A204.1 (cell line): ENCODE data around the gene RARRES1.

ENCODE experiments used
- FAIRE-seq: peaks from 2 replicates; lab custom pipeline; 2012; peaks lifted over from hg19 to GRCh38; lab: Jason Lieb, UNC

Gene RARRES1

DNA sequence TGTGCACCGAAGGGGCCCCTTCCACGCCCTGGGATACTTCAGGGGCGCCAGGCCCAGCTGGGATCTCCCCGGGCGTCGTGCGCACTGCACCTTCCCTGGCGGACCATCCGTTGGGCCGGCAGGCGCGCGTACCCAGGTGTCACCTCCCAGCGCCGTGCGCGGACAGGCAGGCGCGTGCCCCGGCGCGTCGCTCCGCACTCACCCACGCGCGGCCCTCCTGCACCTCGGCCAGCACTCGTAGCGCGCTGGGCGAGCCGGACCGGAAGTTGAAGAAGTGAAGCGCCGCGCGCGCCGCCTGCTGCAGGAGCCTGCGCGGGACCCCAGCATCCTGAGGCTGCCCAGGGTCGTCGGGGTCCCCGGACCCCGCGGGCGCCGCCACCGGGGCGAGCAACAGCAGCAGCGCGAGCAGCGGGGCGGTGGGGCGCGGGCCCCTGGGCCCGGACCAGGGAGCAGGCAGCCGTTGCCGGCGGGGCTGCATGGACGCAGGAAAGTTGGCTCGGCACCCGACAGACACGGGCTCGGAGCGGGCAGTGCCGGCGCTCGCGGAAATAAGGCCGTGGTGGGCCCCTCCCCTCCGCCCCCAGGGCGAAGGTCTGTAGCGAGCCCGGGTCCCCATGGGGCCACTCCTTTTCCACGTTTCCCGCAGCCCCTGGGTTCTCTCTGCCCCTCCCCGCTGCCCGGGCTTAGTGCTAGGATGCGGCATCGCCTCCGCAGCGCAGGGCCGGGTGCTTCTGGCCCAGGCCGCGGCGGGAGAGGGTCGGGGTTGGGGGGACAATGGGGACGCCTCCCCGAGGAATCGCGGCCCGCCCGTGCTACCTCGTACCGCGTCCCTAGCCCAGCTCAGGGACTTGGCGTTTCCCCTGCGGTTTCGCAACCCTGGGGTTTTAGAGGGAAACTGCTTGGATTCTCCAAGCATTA is at the start of gene RARRES1:
TSS of gene RARRES1 (minus strand) at position 520 of the 918 bp plus-strand sequence. CDS start at position 478, 42 bp downstream.
- no peak for FAIRE-seq

- FAIRE-seq: no peak
Measured at GRCh38 chr3:158781849-158782248, 49.6 kb upstream of the RARRES1 start.

DNA sequence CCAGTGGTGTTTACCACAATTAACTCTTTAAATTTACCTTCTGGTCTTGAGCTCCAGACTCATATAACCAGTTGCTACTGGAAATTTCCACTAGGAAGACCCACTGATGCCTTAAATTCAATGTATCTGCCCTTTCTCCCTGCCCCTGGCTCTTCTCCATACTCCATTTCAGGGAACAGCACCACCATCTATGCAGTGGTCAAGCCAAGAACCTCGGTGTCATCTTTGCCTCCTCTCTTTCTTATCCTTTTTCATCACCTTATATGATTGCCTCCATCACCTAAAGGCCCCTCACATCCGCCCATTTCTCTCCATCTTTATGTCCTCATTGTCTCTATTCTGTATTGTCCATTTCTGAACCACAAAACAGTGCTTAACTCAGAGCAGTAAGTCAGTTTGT is 48.9 kb upstream of the RARRES1 start:
- no peak for FAIRE-seq

GRCh38 chr3:158780766-158781165 is 48.5 kb upstream of the RARRES1 start:
- FAIRE-seq: no peak

DNA sequence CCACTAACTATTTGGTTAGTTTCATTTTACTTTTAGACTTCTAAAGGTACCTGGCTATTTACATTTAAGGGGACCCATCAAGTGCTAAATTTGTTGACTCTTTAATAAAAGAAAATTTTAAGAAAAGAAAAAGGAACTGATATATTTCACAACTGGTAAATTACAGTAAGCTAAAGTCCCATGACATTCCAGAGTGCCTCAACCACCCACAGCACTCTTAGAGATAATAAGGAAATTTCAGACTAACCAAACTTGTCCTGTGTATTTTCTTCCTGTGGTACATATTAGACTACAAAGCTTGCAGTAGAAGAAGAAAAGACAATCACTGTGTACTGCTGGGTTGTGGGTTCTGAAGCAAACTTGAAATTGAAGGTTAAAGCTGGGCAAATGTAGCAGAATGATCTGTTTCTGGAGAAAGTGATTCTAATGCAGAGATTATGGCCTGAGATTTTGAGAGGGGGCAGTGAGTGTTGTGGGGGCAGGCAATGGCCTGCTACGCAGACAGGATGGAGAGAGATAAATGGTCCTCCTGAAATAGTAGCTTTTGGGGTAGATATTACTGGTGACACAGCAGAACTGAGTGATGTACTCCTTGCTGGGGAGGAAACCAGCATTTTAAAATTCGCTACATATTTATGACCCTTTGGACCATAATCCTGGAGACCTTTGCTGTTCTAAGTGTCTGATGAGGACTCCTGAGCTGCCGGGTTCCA is 45.1 kb upstream of the RARRES1 start:
- no peak for FAIRE-seq

GRCh38 chr3:158776531-158776930 is 44.3 kb upstream of the RARRES1 start:
- FAIRE-seq: no peak

GRCh38 chr3:158775426-158776410 is 43.5 kb upstream of the RARRES1 start:
- FAIRE-seq: no peak

DNA sequence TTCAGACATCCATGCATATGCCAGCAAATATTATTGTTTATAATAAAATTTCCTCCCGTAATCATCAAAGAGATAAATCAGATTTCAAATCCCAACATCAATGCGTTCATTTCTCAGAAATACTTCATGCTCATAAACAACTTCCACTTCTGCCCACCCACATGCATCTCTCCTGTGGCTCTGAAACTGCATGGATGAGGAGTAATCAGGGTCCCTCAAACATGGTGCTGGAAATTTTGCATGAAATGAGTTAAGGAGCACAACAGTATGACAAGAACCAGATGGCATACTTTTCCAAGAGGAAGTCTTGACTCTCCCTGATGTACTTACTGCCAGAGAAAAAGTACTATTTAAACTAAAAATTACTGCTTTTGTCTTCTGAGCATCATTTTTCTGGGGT is 42.7 kb upstream of the RARRES1 start:
- FAIRE-seq: no peak

DNA sequence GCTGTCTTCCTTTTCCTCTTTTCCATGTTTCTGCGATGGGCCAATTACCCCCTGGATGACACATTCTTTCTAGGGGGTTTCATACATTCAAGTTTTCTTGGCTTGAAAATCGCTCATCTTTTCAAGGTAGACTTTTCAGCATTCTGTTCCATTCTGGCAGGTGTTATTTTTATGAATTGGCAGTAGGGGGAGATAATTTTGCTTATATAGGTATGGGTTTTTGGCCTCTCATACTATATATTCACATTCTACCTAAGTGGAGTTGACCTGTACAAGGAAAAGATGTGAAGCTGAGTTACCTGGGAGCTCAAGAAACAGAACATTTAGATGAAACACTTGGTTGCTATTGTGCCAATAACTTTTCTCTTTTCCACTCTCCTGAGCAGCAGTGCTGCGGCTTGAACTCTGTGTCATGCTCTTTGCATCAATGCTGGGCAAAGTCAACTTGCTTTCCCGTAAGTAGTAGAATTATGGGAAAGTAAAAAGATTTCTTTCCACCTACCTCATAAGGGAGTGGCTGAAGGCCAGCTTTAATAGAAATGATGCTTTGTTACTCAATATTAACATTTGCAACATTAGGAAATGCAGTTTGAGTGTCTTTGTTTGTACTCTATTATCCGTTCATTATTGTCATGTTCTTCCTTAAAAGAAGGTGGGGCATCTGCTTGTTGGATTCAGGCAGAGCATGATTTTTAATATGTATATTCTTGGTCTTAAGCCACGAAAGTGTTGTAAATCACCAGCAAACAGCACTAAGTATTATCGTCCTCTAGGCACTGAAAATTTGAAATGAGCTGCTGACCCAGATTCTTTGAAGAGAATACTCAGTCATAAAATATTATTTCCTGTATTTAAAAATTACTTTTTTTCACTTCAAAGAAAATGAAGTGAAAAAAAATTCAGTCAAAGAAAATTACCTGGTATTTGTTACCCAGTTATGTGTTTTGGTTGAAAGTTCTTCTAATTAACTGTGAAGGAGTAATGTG is 41.9 kb upstream of the RARRES1 start:
- no peak for FAIRE-seq

DNA sequence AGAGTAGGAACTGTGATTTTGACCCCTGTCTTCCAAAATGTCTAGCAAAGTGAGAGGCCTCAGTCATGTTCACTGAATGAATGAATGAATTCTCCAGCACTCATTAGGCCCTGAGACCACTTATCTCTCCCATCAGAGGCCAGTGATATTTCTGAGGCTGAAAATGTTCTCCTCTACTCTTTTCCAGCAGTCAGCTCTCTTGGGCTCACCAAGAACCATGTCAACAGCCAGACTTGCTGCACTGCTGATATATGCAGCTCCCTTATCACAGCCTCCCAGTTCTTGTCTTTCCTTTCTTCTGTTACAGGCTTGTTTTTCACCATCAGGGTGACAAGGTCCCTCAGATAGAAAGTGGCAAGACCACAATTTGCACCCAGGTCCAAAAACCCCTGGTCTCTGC is 40.9 kb upstream of the RARRES1 start:
- FAIRE-seq: no peak

DNA sequence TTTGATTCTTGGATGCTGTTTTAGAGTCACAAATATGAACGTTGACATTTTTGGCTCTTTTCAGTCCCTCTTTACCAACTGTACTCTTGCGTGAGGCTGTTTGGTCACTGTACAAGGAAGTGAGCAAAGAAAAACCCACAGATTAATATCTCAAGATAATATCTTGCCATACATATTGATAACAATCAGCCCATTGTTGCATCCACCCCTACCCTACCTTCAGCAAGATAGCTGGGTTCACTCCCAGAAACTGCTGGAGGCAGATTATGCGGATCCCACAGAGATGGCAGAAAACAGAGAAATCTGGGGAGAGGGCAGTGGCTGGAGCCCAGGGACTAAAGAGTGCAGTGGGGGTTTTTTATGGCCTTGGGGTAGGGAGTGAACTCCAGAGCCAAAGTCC is 39.7 kb upstream of the RARRES1 start:
- no peak for FAIRE-seq

DNA sequence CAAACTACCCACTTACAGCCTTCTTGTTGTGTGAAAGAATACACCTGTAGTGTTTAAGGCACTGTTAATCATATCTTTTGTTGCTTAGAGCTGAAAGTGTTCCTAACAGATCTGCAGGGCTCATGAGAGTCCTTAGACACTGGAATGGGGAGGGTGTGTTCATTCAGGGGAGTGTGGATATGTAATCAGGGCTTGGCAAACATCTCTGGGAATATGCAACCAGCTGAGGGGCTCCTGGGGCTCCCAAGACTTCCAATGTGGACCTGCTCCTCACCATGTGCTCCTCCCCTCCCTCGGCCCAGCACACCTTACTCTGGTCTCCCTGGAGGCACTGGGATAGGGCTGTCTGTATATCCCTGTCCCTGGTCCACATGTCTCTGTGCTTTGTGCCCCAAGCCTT is 39.3 kb upstream of the RARRES1 start:
- no peak for FAIRE-seq

- FAIRE-seq: no peak
Measured at GRCh38 chr3:158770741-158771350, 38.6 kb upstream of the RARRES1 start.

- FAIRE-seq: no peak
Measured at GRCh38 chr3:158769952-158770740, 37.9 kb upstream of the RARRES1 start.

DNA sequence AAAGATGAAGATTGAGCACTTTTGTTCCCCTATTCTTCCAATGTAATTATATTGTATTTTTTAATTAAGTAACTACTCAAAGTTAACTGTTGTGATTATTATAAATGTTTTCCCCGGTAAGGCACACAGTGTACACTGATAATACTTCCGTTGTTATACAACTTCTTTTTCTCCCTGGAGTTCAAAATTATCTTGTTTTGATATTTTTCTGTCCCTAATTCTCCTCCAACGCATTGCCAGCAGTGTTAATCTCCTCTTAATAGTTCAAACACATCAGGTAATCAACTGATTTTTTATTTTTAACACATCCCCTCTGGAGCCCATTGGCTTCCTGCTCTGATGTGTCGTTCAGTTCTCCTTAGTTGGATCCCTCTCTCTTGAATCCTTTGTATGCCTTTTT is 37.3 kb upstream of the RARRES1 start:
- no peak for FAIRE-seq

- FAIRE-seq: no peak
Measured at GRCh38 chr3:158768881-158769543, 36.8 kb upstream of the RARRES1 start.

GRCh38 chr3:158768361-158768787 is 36.1 kb upstream of the RARRES1 start:
- FAIRE-seq: no peak

DNA sequence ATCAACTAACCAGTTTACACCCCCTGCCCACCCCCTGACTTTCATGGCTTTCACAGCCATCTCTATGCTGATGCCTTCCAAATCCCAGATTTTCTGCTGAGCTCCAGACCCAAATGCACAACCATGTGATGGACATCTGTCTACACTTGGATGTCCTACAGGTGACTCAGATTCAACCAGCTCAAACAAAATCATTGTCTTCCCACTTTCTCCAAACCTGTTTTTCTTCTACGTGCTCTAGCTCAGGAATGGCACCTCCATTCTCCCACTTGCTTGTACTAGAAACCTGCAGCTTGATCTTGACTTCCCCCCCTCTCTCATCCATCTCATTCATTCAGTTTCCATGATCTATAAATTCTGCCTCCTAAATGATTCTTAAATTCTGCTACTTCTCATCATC is 34.1 kb upstream of the RARRES1 start:
- FAIRE-seq: no peak
